NCI-H526 (cell line): ENCODE results near the gene GRB14.
"Not testable (repeated sequence)": the region's sequence is repeated elsewhere in the genome, so short reads cannot be mapped to it uniquely, and the experiment has no call there.

Experiments used
- DNase-seq, 2 experiments: peaks; one replicate each; lab custom pipeline; 2025; lab: John Stamatoyannopoulos, UW

Gene GRB14

DNA sequence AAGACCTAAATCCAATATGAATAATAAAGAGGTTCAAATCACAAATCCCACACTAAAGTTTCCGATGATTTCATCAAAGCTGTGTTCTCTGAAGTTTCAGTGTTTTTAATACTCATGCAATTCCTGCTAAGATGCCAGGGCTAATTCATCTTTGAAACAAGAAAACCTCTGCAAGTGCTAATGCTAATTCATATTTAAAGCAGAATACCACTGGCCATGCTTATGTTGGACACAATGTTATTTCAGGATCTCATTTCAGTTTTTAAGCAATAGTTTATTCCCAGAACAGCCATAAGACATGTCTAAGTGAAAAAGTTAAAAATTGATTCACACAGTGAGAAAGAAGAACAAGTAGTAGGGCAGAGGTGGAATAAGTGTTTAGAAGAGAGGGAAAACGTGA is 62.8 kb downstream of the GRB14 start:
- DNase-seq, result no peak

DNA sequence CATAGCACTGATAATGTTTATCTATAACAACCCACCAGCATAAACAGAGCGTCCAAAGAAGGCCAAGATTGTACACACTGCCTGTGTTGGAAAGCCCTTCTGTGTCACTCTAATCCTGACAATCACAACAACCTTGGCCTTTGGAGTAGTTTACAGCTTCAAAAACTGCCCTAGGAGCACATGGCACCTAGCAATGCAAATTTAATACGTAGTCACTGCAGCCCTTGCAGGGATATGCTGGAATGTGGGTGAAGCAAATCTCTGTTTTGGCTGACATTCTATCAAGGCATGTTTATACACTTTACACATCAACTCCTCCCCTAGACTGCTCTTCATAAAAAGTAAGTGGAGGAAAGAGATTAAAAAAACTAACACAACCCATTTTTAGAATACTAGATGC is 66.8 kb downstream of the GRB14 start:
- DNase-seq, result no peak

DNA sequence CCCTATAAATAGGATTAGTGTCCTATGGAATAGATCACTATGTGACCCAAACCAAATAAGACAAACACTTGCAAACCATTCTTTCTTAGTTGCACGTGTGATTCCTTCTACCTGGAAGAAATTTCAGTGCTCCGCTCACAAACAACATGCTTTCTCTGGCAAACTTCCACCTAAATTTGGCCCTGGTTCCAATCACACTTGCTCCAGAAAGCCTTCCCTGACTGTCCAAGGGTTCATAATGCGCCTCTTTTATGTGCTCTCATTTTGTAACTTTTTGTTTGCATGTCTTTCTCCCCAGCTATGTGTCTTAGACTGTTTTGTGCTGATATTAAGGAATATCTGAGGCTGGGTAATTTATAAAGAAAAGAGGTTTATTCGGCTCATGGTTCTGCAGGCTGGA is 69.8 kb downstream of the GRB14 start:
- no peak for DNase-seq

DNA sequence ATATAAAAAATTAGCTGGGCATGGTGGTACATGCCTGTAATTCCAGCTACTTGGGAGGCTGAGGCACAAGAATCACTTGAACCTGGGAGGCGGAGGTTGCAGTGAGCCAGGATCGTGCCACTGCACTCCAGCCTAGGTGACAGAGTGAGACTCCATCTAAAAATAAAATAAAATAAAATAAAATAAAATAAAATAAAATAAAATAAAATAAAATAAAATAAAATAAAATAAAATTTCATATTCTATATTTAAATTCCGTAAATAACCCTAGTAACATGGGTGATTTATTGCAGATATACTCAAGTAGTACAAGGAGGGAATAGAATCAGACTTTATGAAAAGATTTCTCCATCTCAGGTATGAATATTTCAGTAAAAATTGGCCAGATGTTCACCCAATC is 71.6 kb downstream of the GRB14 start:
- not testable (repeated sequence) for DNase-seq

DNA sequence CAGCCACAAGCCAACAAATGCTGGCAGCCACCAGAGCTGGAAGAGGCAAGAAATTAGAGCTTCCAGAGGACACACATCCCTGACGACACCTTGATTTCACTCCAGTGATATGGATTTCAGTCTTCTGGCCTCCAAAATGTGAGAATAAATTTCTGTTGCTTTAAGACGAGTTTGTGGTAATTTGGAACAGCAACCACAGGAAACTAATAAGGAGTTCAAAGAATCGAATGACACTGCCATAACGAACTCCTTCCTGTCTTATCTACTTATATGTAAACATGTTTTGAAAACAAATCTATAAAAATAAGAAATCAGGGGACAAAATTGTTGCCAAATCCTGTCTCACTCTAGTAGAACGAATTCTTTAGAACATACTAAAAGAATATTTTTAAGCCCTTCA is 75.8 kb downstream of the GRB14 start:
- DNase-seq, result no peak

DNA sequence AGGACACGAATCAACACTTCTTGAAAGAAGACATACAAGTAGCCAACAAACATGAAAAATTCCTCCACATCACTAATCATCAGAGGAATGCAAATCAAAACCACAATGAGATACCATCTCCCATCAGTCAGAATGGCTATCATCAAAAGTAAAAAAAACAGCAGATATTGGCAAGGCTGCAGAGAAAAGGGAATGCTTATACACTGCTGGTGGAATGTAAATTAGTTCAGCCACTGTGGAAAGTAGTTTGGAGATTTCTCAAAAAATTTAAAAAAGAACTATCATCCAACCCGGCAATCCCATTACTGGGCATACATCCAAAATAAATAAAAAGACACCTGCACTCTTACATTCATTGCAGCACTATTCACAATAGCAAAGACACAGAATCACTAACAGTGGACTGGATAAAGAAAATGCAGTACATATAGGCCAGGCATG is 78.7 kb downstream of the GRB14 start:
- DNase-seq, result peak; percentile 12 to 27

DNA sequence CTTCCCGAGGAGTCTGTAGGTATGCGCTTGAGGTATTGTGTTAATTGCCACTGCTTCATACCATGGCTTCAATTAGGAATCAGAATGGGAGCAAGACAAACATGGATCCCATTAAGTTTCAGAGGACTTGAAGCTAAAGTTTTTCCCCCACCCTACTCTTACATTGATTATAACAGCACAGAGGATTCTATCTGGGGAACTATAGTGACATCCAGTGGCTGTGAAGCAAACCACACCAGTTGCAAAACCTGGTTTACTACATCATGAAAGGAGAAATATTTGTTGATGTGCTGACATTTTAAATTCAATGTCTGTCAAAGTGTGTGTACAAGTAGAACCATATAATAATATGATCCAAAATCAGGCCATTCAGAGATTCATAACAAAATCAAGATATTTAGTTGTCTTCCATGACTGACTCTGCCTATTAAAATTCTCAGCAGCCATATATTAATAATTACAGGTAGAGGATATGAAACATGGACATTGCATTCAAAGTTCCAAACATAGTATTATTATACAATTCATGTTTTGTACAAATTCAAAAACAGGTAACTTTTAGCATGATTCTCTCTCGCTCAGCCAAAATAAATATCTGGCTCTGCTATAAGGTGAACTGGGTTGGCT is 82.9 kb downstream of the GRB14 start:
- peak; percentile 14 to 61 for DNase-seq

DNA sequence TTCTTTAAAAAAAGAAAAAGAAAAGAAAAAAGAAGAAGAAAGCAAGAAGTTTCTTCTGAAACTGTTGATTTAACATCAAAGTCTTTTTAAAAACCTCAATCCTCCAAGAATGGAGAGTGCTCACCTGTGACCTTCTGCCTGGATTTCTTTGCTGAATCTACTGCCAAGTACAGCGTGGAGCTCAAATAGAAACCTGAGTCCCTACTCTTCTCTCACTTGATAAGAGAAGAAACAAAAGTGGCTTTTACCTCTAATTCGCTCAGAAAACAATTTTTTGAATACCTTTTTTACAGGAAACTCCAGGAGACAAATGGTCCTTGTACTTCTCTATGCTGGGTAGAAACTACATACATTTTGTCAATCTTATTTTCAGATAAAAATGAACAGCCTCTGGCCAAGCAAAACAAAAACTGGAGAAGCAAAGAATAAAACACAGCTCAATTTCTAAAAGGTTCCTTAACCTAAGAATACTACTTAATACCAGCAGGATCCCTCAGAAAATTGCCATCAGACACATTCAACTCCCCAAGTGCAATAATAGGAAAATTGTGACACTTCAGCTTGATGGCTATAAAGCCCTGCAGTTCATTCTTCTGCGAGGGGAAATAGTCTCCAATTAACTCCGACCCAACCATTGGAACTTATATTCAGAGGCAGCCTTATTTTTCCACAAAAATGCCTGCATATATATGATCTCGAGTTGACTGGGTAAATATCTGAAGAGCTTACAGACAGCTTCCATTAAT is 85.8 kb downstream of the GRB14 start:
- DNase-seq, result no peak

DNA sequence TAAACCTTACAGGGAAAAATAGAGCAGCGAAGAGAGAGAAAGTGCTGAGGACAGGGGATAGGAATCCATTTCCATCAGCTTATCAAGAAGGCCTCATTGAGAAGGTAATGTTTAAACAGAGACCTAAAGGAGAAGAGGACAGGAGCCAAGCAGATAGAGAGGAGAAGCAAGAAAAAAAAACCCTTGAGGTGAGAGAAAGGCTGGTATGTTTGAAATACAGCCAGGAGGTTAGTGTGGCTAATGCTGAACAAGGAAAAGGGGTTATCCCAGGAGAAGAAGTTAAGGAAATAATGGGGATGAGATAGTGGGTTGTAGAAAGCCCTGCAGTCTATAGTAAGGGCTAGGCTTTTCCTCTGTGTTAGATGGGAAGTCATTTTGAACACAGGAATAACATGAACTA is 90.8 kb downstream of the GRB14 start:
- no peak for DNase-seq

DNA sequence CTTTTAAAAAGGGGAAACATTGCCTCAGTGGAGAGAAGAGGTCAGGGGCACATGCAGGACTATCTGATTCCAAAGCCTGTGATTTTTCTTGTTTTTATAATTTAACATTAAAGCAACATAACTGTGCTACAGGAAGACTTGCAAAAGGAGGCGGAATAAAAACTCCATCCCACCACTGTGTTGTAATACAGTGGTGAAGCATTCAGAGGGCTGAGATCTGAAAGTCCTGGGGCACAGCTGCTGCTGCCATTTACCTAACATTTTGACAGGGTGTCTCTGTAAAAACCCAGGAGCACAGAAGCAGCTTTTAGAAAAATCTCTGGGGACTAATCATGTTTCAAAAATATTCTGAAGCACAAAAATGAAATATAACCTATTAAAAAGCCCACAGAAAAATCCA is 97.6 kb downstream of the GRB14 start:
- no peak for DNase-seq

DNA sequence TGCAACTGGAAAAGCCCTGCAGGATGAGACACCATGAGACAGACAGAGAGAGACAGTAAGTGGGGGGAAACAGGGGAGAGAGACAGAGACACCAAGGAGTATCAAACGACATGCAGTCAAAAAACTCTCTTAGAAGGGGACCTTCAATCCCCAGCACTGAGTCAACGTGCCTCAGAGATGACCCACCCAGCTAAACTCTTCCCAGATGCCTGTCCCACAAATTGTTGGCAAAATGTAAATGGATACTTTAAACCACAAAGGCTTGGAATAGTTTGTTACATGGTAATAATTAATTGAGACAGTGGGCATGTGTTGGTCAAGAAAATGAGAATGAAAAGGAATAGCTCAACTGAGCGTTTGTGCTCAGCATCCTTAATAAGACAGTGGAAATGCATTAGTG is 98.3 kb downstream of the GRB14 start:
- no peak for DNase-seq

DNA sequence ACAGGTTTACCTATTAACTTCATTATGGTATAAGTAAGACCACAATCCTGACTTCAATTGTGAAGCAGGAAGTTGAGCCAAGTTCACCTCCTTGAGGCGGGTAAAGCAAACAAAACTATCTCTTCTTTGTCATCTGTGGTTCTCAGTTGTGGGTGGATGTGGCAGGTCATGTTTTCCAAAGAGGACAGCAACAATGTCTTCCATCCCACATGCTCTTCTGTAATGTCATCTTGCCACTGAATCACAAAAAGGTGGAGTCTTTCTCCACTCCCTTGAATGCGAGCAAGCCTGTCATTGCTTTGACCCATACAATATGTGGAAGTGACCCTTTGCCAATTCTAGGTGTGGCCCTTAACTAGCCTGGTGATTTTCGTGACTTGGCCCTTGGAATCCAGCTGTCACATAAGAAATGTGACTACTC is 98.7 kb downstream of the GRB14 start:
- no peak for DNase-seq

DNA sequence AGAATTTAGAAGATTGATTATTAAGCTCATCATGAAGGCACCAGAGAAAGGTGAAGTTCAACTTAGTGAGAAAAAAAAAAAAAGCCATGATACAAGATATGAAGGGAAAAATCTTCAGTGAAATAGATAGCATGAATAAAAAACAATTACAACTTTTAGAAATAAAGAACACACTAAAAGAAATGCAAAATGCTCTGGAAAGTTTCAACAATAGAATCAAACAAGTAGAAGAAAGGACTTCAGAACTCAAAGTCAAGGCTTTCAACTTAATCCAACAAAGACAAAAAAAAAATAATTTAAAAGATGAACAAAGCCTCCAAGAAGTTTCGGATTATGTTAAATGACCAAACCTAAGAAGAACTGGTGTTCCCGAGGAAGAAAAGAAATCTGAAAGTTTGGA is 105.5 kb downstream of the GRB14 start:
- no peak for DNase-seq

DNA sequence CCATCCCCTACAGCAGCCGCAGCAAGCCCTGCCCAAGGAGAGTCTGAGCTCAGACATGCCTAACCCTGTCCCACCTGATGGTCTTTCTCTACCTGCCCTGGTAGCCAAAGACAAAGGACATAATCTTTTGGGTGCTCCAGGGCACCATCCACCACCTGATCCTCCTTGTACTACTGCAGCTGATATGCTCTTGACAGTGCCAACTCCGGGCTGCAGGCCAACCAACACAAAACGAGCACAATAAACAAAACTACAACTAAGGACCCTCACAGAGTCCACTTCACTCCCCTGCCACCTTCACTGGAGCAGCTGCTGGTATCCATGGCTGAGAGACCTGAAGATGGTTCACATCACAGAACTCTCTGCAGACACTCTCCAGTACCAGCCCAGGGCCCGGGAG is 106.3 kb downstream of the GRB14 start:
- DNase-seq, result no peak

DNA sequence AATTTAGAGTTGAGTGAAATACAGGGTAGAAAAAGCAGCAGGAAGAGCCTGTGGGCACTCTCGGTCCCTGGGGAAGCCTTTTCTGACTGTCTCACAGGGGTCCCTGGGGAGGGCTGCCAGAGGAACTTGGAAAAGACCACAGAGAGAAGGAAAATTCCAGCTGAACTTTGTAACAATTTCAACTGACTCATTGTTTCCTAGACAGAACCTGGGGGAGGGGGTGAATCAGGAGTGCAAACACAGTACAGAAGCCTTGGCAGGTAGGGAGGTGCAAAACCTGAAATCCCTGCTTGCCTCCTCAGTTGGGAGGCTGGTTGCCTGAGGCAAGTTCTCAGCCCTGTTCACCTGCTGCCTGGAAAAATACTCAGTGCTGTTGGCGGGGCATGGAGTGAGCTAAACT is 106.8 kb downstream of the GRB14 start:
- peak in 1 of 2 experiments; percentile 30 for DNase-seq

DNA sequence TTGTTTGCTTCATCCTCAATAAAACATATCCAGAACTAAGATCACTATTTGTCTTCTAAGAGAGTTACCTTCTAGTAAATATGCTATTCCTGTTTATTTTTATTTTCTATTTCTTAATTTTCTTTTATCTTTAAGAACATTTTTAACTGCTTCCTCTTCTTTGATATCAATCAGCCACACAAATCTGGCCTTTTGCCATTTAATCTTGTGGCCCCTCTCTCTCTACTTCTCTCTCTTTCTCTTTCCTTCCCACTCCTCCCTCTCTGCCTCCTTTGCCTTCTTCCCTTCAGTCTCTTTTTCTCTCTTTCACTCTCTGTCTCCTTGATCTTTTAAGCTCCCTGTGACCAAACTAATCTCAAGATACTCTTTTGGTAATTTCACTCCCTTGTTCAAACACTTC is 108.4 kb downstream of the GRB14 start:
- DNase-seq, result no peak

DNA sequence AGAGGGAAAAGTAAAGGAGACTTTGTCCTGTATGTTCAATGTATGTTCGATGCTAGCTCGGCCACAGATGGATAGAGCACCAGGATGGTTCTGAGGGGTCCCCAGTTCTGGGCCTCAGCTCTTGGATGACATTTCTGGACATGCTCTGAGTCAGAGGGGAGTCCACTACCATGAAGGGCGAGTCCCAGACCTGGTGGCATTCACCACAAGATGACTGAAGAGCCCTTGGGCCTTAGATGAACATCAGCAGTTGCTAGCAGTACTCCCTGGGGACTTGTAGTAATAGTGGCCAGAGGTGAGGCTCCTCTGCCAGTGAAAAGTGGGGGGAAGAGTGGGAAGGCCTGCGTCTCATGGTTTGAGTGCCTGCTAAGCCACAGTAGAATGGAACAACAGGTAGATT is 109.5 kb downstream of the GRB14 start:
- no peak for DNase-seq

DNA sequence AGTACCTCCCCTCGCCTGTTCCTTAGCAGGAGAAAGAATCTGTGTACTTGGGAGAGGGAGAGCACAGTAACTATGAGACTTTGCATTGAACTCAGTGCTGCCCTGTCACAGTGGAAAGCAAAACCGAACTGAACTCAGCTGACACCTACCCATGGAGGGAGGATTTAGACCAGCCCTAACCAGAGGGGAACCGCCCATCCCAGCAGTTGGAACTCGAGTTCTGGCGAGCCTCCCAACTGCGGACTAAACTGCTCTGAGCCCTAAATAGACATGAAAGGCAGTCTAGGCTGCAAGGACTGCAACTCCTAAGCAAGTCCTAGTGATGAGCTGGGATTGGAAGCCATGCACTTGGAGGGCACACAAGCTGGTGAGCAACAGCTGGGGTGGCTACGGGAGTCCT is 110.4 kb downstream of the GRB14 start:
- no peak for DNase-seq

DNA sequence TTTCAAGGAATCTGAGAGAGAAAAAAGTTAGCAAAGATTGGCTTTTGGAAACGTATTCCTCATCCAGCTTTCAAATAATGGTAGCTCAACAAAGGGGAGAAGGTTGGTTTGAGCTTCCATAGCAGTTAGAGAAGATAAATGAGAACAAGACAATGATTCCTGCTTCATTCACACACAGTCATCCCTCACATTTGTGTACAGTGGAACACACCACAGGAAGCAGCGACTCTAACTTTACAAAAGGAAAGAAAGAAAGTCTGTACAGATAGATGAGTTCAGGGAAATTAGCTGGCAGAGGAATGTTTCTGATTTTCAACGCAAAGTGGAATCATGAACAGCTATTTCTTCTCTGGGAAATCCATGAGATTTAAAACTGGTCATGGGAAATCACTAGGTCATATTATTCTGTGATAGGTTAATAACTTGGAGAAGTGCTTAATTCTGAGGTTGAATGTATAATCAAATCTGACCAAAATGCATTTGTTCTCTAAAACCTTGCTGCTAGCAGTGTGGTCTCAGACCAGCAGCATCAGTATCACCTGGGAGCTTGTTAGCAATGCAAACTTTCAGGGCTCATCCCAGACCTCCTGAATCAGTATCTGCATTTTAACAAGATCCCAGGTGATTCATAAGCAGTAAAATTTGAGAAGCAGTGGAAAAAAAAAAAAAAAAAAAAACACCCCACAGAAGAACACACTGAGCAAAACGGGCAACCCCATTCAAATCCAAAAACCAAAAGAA is 112.0 kb downstream of the GRB14 start:
- DNase-seq, result peak in 1 of 2 experiments; percentile 33

DNA sequence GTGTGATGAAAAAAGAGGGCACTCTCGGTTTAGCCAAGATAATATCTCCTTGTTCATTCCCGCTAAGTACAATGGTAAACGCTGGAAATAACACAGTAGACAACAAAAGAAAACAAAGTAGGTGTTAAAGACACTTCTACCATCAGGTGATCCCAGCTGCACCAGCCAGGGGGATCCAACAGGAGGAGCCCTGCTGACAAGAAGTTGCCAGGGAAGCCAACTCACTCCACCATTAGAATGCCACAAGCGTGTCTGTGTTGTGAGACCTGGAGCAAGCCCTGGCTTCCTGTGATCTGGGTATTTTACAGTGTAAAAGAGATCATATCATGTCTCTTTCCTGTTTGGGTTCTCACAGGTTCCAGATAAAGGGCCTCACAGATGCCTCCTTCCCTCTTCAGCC is 117.0 kb downstream of the GRB14 start:
- DNase-seq, result peak in 1 of 2 experiments; percentile 12

DNA sequence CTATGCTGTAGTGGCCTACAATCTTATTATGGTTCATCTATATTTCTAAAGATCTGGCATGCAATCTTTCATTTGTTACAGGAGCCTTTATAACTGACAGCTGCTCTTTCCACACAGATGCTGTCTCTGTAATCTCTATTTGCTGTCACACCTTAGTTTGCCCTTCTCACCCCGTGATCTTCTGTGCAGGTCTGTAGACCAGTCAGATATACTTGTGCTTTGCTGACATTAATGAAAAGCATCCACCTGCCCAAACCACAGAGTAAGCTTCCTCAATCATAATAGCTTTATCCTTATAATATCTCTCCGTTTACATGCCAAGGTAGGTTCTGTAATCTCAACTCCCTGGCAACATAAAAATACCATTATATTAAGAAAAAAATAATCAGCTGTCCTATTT is 122.4 kb downstream of the GRB14 start:
- DNase-seq, result no peak

DNA sequence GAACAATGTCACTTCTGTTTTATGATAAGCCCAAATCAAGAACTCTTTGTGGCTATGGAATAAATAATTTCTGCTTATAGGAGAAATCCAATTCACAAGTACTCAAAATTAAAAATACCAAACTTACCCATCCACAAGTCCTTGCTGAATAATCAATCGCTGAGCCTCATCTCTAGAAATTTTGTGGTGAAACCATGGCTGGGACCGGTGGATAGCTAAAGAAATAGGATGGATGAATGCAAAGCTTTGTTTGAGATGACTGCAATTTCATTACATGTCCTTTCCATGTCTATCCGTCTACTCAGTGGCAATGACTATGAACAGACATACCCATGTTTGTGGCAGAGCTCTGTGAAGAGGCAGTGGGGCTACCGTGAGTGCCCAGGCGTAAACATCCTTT is 124.4 kb downstream of the GRB14 start:
- no peak for DNase-seq

DNA sequence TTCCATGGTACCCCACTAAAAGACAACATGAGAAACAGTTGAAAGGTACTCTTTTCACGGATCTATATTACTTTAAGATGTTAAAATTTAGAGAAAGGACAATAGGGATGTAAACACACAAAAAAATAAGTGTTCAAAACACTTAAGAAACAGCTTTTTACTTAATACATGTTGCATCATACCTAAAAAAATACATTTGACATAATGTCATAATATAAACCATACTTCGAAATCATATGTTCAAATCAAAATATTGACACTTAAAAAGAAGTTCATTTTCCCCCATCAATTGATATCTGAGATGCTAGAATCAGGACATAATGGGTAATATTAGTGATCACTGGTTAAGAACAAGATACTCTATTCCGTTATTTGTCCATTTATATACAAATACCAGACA is 124.9 kb downstream of the GRB14 start:
- no peak for DNase-seq
